Esophagus squamous epithelium (tissue), 5 donors: ENCODE measurements around the gene LGMN. TPM values are rescaled to one million over a fixed set of nuclear protein-coding genes. Genes with fewer than 3 reads are reported as not detected.
"Not testable (repeated sequence)": the region's sequence is repeated elsewhere in the genome, so short reads cannot be mapped to it uniquely, and the experiment has no call there.

Experiments used
- DNase-seq: peaks from one replicate; lab custom pipeline; 2025; lab: John Stamatoyannopoulos, UW
- H3K27ac ChIP-seq, 4 donors: fragments of 200-600 bp; sonication (generic); one replicate each; pipeline ENCODE4 v1.5.1; 2016 to 2019; ENCODE audit warnings: mild to moderate bottlenecking in 1 of 4
- H3K27me3 ChIP-seq, 4 donors: fragments of 200-600 bp; sonication (generic); 1 replicate in 3 of 4; 2 replicates in 1 of 4; pipeline versions ENCODE4 v1.5.1 to v1.6.0; 2017 to 2021; ENCODE audit warnings: antibody characterized with exemption in 1 of 4
- H3K36me3 ChIP-seq, 3 donors: fragments of 200-600 bp; sonication (generic); one replicate each; pipeline ENCODE4 v1.5.1; 2016 to 2019
- H3K4me1 ChIP-seq, 3 donors: fragments of 200-600 bp; sonication (generic); one replicate each; pipeline ENCODE4 v1.5.1; 2017 to 2019
- H3K4me3 ChIP-seq, 4 donors: fragments of 200-600 bp; sonication (generic); 1 replicate in 3 of 4; 2 replicates in 1 of 4; pipeline ENCODE4 v1.5.1; 2016 to 2019; ENCODE audit warnings: mild to moderate bottlenecking in 2 of 4, moderate library complexity in 1 of 4
- H3K9me3 ChIP-seq, 3 donors: fragments of 200-600 bp; sonication (generic); one replicate each; pipeline ENCODE4 v1.5.1; 2016 to 2019
- CTCF ChIP-seq, 6 experiments: fragments of 450-650 bp in 4 of 6; fragments of 200-600 bp in 2 of 6; sonication (generic) in 2 of 6; IDR thresholded peaks; one replicate each; pipeline ENCODE4 v1.5.1; 2016 to 2019; ENCODE audit warnings: antibody characterized with exemption in 6 of 6, mild to moderate bottlenecking in 4 of 6, moderate library complexity in 4 of 6
- POLR2A ChIP-seq, 4 donors: fragments of 450-650 bp; IDR thresholded peaks; one replicate each; pipeline ENCODE4 v1.6.1; 2017; ENCODE audit warnings: antibody characterized with exemption in 4 of 4, mild to moderate bottlenecking in 4 of 4, moderate library complexity in 3 of 4
- WGBS, 2 donors: methylation state at CpG; one replicate each; pipeline ENCODE4 v1.1.5; 2018; 5-methylcytosine and 5-hydroxymethylcytosine counted together
- intact Hi-C: fragments of 100-400 bp; cut with DNase I; formaldehyde crosslinking; loops from one replicate; pipeline ENCODE4 v1.15.0; 2022
- total RNA-seq, 4 donors: library from RNA; depleted of rRNA; stranded (reverse); fragments of >200 nt; gene quantifications; one replicate each; pipeline ENCODE4 v1.1.0, GENCODE V29; 2016
- donor health status: DM: yes; HTN: yes; CAD: no.

The LGMN gene
- total RNA-seq, 4 donors from 2014 or later = 42.6 to 107 (median 70.8) TPM

GRCh38 chr14:92774572-92774971, 26.1 kb upstream of the LGMN start:
- Histone ChIP-seq H3K27ac (no peak overlapping the region), H3K27me3 (no peaks in the 10 kb centered on the region), H3K9me3 (no peaks in the 10 kb centered on the region), H3K36me3 (no peaks in the 10 kb centered on the region), H3K4me3 (no peak overlapping the region), H3K4me1 (no peaks in the 10 kb centered on the region)
- intact Hi-C loops = no loop called here
- DNase-seq = no peak
- TF ChIP-seq POLR2A (IDR thresholded peaks at IDR 0.05) = no peak
- no peak for TF ChIP-seq CTCF (IDR thresholded peaks at IDR 0.05)
- WGBS, 2 donors = 74 to 77% methylated on average over 8 of the region's 8 CpGs

GRCh38 chr14:92770484-92770883, 22.1 kb upstream of the LGMN start:
- DNase-seq = no peak
- Histone ChIP-seq H3K36me3 (no peaks in the 10 kb centered on the region), H3K9me3 (no peaks in the 10 kb centered on the region), H3K27ac (no peak overlapping the region), H3K4me1 (no peaks in the 10 kb centered on the region), H3K27me3 (no peaks in the 10 kb centered on the region), H3K4me3 (no peak overlapping the region)
- intact Hi-C loops = no loop called here
- WGBS, 2 donors = 57 to 69% methylated on average over 2 of the region's 2 CpGs
- TF ChIP-seq POLR2A (IDR thresholded peaks at IDR 0.05) = no peak
- no peak for TF ChIP-seq CTCF (IDR thresholded peaks at IDR 0.05)

GRCh38 chr14:92768795-92769194, 20.4 kb upstream of the LGMN start:
- no peaks in the 10 kb centered on the region for H3K27me3 ChIP-seq
- DNase-seq = no peak
- H3K4me3 ChIP-seq = no peak overlapping the region
- 86 to 88% methylated on average over 5 of the region's 5 CpGs for WGBS, 2 donors
- H3K27ac ChIP-seq = peak overlapping the region in 2 of 4 donors; percentile 16 to 55
- intact Hi-C loops = no loop called here
- no peaks in the 10 kb centered on the region for H3K4me1 ChIP-seq
- no peaks in the 10 kb centered on the region for H3K9me3 ChIP-seq
- no peaks in the 10 kb centered on the region for H3K36me3 ChIP-seq
- no peak for TF ChIP-seq POLR2A (IDR thresholded peaks at IDR 0.05)
- no peak for TF ChIP-seq CTCF (IDR thresholded peaks at IDR 0.05)

GRCh38 chr14:92768236-92768635, 19.8 kb upstream of the LGMN start:
- H3K9me3 ChIP-seq, H3K36me3 ChIP-seq, H3K27me3 ChIP-seq, H3K4me3 ChIP-seq, H3K4me1 ChIP-seq, DNase-seq, intact Hi-C loops: not testable (repeated sequence)
- 63 to 83% methylated on average over 1 of the region's 1 CpG for WGBS, 2 donors
- H3K27ac ChIP-seq = peak overlapping the region in 1 of 4 donors; percentile 55

GRCh38 chr14:92763666-92764631, 15.5 kb upstream of the LGMN start:
- peak overlapping the region in 3 of 4 donors; percentile 20 to 68 (median 67) for H3K27ac ChIP-seq
- H3K36me3 ChIP-seq, intact Hi-C loops, DNase-seq, H3K27me3 ChIP-seq, H3K4me3 ChIP-seq, H3K9me3 ChIP-seq: not testable (repeated sequence)
- H3K4me1 ChIP-seq = peaks cover 0 to 27% (median 0%) of the 10 kb centered on the region in 3 donors
- WGBS, 2 donors = 17 to 51% methylated on average over 1 to 4 of the region's 5 CpGs

- H3K27me3 ChIP-seq = no peaks in the 10 kb centered on the region
- H3K27ac ChIP-seq = no peak overlapping the region
- TF ChIP-seq POLR2A (IDR thresholded peaks at IDR 0.05) (no peak), CTCF (IDR thresholded peaks at IDR 0.05) (no peak)
- 81 to 85% methylated on average over 7 of the region's 7 CpGs for WGBS, 2 donors
- intact Hi-C loops = no loop called here
- no peak for DNase-seq
- H3K4me3 ChIP-seq = no peak overlapping the region
- no peaks in the 10 kb centered on the region for H3K36me3 ChIP-seq
- no peaks in the 10 kb centered on the region for H3K9me3 ChIP-seq
- H3K4me1 ChIP-seq = peaks cover 0 to 27% (median 0%) of the 10 kb centered on the region in 3 donors
Observed at GRCh38 chr14:92760524-92760805, 12.0 kb upstream of the LGMN start.
